Stimulated activated CD4-positive, alpha-beta T cell treated with anti-CD3 and anti-CD28 coated beads, Interleukin-4, amount 100 ng/mL, for 48 hours (primary cell): Measurements from ENCODE around the gene MRPS23.

ENCODE experiments used
- DNase-seq, 2 donors: peaks; one replicate each; pipeline ENCODE4 v3.0.0-alpha.2; 2020; ENCODE audit warnings: low read depth in 2 of 2

Gene MRPS23

GRCh38 chr17:57879437-57880085 lies 29.7 kb upstream of the MRPS23 start:
- DNase-seq, result no peak

GRCh38 chr17:57877803-57878377 lies 28.0 kb upstream of the MRPS23 start:
- no peak for DNase-seq

GRCh38 chr17:57876866-57877237 lies 27.0 kb upstream of the MRPS23 start:
- no peak for DNase-seq

- DNase-seq, result no peak
Observed at GRCh38 chr17:57876023-57876865, 26.4 kb upstream of the MRPS23 start.

GRCh38 chr17:57875290-57876022 lies 25.6 kb upstream of the MRPS23 start:
- no peak for DNase-seq

GRCh38 chr17:57874434-57875289 lies 24.8 kb upstream of the MRPS23 start:
- DNase-seq, result no peak

GRCh38 chr17:57874058-57874419 lies 24.2 kb upstream of the MRPS23 start:
- DNase-seq, result no peak

GRCh38 chr17:57873261-57874057 lies 23.6 kb upstream of the MRPS23 start:
- no peak for DNase-seq

- DNase-seq, result no peak
Observed at GRCh38 chr17:57872536-57872935, 22.7 kb upstream of the MRPS23 start.

GRCh38 chr17:57871863-57872262 lies 22.0 kb upstream of the MRPS23 start:
- DNase-seq, result no peak

GRCh38 chr17:57871155-57871554 lies 21.3 kb upstream of the MRPS23 start:
- no peak for DNase-seq

- DNase-seq, result no peak
Observed at GRCh38 chr17:57870283-57870635, 20.4 kb upstream of the MRPS23 start.

GRCh38 chr17:57869617-57870282 lies 19.9 kb upstream of the MRPS23 start:
- no peak for DNase-seq

GRCh38 chr17:57868910-57869616 lies 19.2 kb upstream of the MRPS23 start:
- no peak for DNase-seq

- no peak for DNase-seq
Observed at GRCh38 chr17:57868007-57868909, 18.4 kb upstream of the MRPS23 start.

- DNase-seq, result no peak
Observed at GRCh38 chr17:57867126-57867525, 17.3 kb upstream of the MRPS23 start.

- DNase-seq, result no peak
Observed at GRCh38 chr17:57866723-57867122, 16.9 kb upstream of the MRPS23 start.

- no peak for DNase-seq
Observed at GRCh38 chr17:57866319-57866718, 16.5 kb upstream of the MRPS23 start.
